Measurements from ENCODE around the gene RAMAC. TPM values are rescaled to one million over a fixed set of nuclear protein-coding genes. Genes with fewer than 3 reads are reported as not detected.

The RAMAC gene
- total and polyA plus RNA-seq, 4 donors: 15.6 to 28.6 (median 20.8) TPM

- WGBS, 2 donors: 67 to 79% methylated on average over 8 of the region's 8 CpGs
- Histone ChIP-seq H3K9ac (ENCODE audit: insufficient read depth in 1 of 2, low read length in 2 of 2) (no peak overlapping the region), H3K4me1 (ENCODE audit: control insufficient read depth in 5 of 5, insufficient read depth in 5 of 5, low read length in 5 of 5) (peaks cover 0 to 7% (median 0%) of the 10 kb centered on the region in 5 donors), H3K36me3 (ENCODE audit: control insufficient read depth in 4 of 4, insufficient read depth in 4 of 4, low read length in 4 of 4) (no peaks in the 10 kb centered on the region), H3K27ac (ENCODE audit: low read depth in 1 of 2, low read length in 1 of 2) (no peak overlapping the region), H3K4me3 (no peak overlapping the region), H3K9me3 (ENCODE audit: control insufficient read depth in 4 of 4, insufficient read depth in 3 of 4, low read length in 3 of 4) (no peaks in the 10 kb centered on the region), H3K27me3 (ENCODE audit: control insufficient read depth in 3 of 3, insufficient read depth in 3 of 3, low read length in 2 of 3) (peaks cover 0 to 3% (median 0%) of the 10 kb centered on the region in 3 donors)
- ATAC-seq (ENCODE audit: insufficient read depth, low FRiP score) (peak; percentile 81), DNase-seq (peak; percentile 61 to 78 (median 62))
- TF ChIP-seq CTCF (IDR thresholded peaks at IDR 0.05; ENCODE audit: control extremely low read depth, extremely low read depth): no peak
These were observed 43.3 kb upstream of the RAMAC start for GRCh38 chr15:82942691-82943090.

GRCh38 chr15:82943176-82943575, 42.8 kb upstream of the RAMAC start:
- DNase-seq (no peak), ATAC-seq (ENCODE audit: insufficient read depth, low FRiP score) (no peak)
- WGBS, 2 donors: 78 to 79% methylated on average over 3 of the region's 3 CpGs
- Histone ChIP-seq H3K4me1 (ENCODE audit: control insufficient read depth in 5 of 5, insufficient read depth in 5 of 5, low read length in 5 of 5) (peaks cover 0 to 7% (median 0%) of the 10 kb centered on the region in 5 donors), H3K36me3 (ENCODE audit: control insufficient read depth in 4 of 4, insufficient read depth in 4 of 4, low read length in 4 of 4) (no peaks in the 10 kb centered on the region), H3K9me3 (ENCODE audit: control insufficient read depth in 4 of 4, insufficient read depth in 3 of 4, low read length in 3 of 4) (no peaks in the 10 kb centered on the region), H3K9ac (ENCODE audit: insufficient read depth in 1 of 2, low read length in 2 of 2) (no peak overlapping the region), H3K4me3 (no peak overlapping the region), H3K27me3 (ENCODE audit: control insufficient read depth in 3 of 3, insufficient read depth in 3 of 3, low read length in 2 of 3) (peaks cover 0 to 4% (median 0%) of the 10 kb centered on the region in 3 donors), H3K27ac (ENCODE audit: low read depth in 1 of 2, low read length in 1 of 2) (no peak overlapping the region)
- no peak for TF ChIP-seq CTCF (IDR thresholded peaks at IDR 0.05; ENCODE audit: control extremely low read depth, extremely low read depth)

GRCh38 chr15:82944056-82944455, 42.0 kb upstream of the RAMAC start:
- ATAC-seq (ENCODE audit: insufficient read depth, low FRiP score) (no peak), DNase-seq (no peak)
- Histone ChIP-seq H3K36me3 (ENCODE audit: control insufficient read depth in 4 of 4, insufficient read depth in 4 of 4, low read length in 4 of 4) (no peaks in the 10 kb centered on the region), H3K27ac (ENCODE audit: low read depth in 1 of 2, low read length in 1 of 2) (no peak overlapping the region), H3K4me1 (ENCODE audit: control insufficient read depth in 5 of 5, insufficient read depth in 5 of 5, low read length in 5 of 5) (peaks cover 0 to 7% (median 0%) of the 10 kb centered on the region in 5 donors), H3K27me3 (ENCODE audit: control insufficient read depth in 3 of 3, insufficient read depth in 3 of 3, low read length in 2 of 3) (peaks cover 0 to 6% (median 0%) of the 10 kb centered on the region in 3 donors), H3K9me3 (ENCODE audit: control insufficient read depth in 4 of 4, insufficient read depth in 3 of 4, low read length in 3 of 4) (no peaks in the 10 kb centered on the region), H3K4me3 (no peak overlapping the region), H3K9ac (ENCODE audit: insufficient read depth in 1 of 2, low read length in 2 of 2) (no peak overlapping the region)
- 89 to 92% methylated on average over 5 of the region's 5 CpGs for whole genome bisulfite sequencing, 2 donors
- no peak for TF ChIP-seq CTCF (IDR thresholded peaks at IDR 0.05; ENCODE audit: control extremely low read depth, extremely low read depth)

- ATAC-seq (ENCODE audit: insufficient read depth, low FRiP score) (no peak), DNase-seq (no peak)
- Histone ChIP-seq H3K27ac (ENCODE audit: low read depth in 1 of 2, low read length in 1 of 2) (no peak overlapping the region), H3K9me3 (ENCODE audit: control insufficient read depth in 4 of 4, insufficient read depth in 3 of 4, low read length in 3 of 4) (peaks cover 0 to under 1% (median 0%) of the 10 kb centered on the region in 4 donors), H3K4me1 (ENCODE audit: control insufficient read depth in 5 of 5, insufficient read depth in 5 of 5, low read length in 5 of 5) (peaks cover 0 to 7% (median 0%) of the 10 kb centered on the region in 5 donors), H3K36me3 (ENCODE audit: control insufficient read depth in 4 of 4, insufficient read depth in 4 of 4, low read length in 4 of 4) (no peaks in the 10 kb centered on the region), H3K9ac (ENCODE audit: insufficient read depth in 1 of 2, low read length in 2 of 2) (no peak overlapping the region), H3K27me3 (ENCODE audit: control insufficient read depth in 3 of 3, insufficient read depth in 3 of 3, low read length in 2 of 3) (peaks cover 0 to 8% (median 0%) of the 10 kb centered on the region in 3 donors), H3K4me3 (no peak overlapping the region)
- 61 to 68% methylated on average over 5 of the region's 5 CpGs for WGBS, 2 donors
- TF ChIP-seq CTCF (IDR thresholded peaks at IDR 0.05; ENCODE audit: control extremely low read depth, extremely low read depth): no peak
These were observed 41.2 kb upstream of the RAMAC start for GRCh38 chr15:82944821-82945220.

All from lung (tissue), 12 donors.